Neural cell (in vitro differentiated cells): Measurements from ENCODE around the gene PDE4D.

Source experiments
- CTCF ChIP-seq: fragments of 450-650 bp; IDR thresholded peaks from 2 replicates; pipeline ENCODE4 v1.5.1; 2014; ENCODE audit warnings: antibody characterized with exemption, mild to moderate bottlenecking, moderate library complexity; ENCODE audit not compliant: poor library complexity, severe bottlenecking
- EP300 ChIP-seq: fragments of 450-650 bp; conservative IDR thresholded peaks from 2 replicates; pipeline ENCODE4 v1.6.1; 2014; ENCODE audit warnings: antibody characterized with exemption, mild to moderate bottlenecking, moderate library complexity; ENCODE audit not compliant: poor library complexity, severe bottlenecking
- EZH2 ChIP-seq: fragments of 200-600, 300-800 bp; shearing (Covaris generic), sonication (generic); IDR thresholded peaks from 2 replicates; pipeline ENCODE4 v1.6.1; 2014; ENCODE audit warnings: antibody characterized with exemption, low read length, borderline replicate concordance, mild to moderate bottlenecking; ENCODE audit not compliant: insufficient read depth, poor library complexity, severe bottlenecking
- POLR2AphosphoS5 ChIP-seq: IDR thresholded peaks from 2 replicates; pipeline ENCODE4 v1.6.1; 2012
- RAD21 ChIP-seq: fragments of 450-650 bp; conservative IDR thresholded peaks from 2 replicates; pipeline ENCODE4 v1.6.1; 2014; ENCODE audit warnings: antibody characterized with exemption, mild to moderate bottlenecking, moderate library complexity
- SMC3 ChIP-seq: fragments of 450-650 bp; conservative IDR thresholded peaks from 2 replicates; pipeline ENCODE4 v1.6.1; 2014; ENCODE audit warnings: antibody characterized with exemption, mild to moderate bottlenecking, moderate library complexity; ENCODE audit not compliant: poor library complexity

- TF ChIP-seq CTCF (no peak), RAD21 (no peak), POLR2AphosphoS5 (no peak), SMC3 (no peak), EZH2 (no peak), EP300 (no peak)
Observed at GRCh38 chr5:59002162-59002825, 891.2 kb downstream of the PDE4D start.
